8988T (cell line): ENCODE measurements around the gene PRAMEF5.
"Not testable (repeated sequence)": the region's sequence is repeated elsewhere in the genome, so short reads cannot be mapped to it uniquely, and the experiment has no call there.

ENCODE experiments used
- DNase-seq: peaks from one replicate; pipeline ENCODE4 v3.0.0; 2011

The PRAMEF5 gene

GRCh38 chr1:13279617-13280016 lies 25.6 kb downstream of the PRAMEF5 start:
- DNase-seq = not testable (repeated sequence)

GRCh38 chr1:13285037-13285436 lies 31.0 kb downstream of the PRAMEF5 start, which contains the start of gene PRAMEF8:
TSS of gene PRAMEF8 (minus strand) at chr1:13285137. CDS start at chr1:13284091, 1,046 bp downstream.
- not testable (repeated sequence) for DNase-seq

GRCh38 chr1:13289030-13289429 lies 35.0 kb downstream of the PRAMEF5 start:
- DNase-seq = not testable (repeated sequence)

DNA sequence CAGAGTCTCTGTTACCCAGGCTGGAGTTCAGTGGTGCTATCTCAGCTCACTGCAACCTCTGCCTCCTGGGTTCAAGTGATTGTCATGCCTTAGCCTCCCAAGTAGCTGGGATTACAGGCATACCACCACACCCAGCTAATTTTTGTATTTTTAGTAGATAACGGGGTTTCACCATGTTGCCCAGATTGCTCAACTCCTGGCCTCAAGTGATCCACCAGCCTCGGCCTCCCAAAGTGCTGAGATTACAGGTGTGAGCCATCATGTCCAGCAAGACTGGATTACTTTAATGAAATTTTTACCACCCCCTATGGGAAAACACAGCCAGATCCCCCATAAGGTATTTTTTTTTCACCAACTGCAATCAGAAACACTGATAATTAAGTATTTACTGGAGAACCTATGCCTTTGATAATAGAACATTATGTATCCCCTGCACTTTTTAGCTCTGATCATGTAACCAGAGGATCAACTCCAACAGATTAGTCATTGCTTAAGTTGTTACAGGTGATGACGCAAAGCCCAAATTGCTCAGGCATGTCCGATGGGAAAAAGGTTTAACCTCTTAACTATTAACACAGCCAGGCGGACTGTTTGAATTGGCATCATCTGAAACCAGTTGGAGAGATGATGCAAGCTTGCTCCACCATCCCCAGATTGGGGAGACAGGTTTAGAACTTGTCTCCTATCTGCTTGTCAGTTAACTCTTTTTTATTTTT lies 43.4 kb downstream of the PRAMEF5 start:
- not testable (repeated sequence) for DNase-seq

DNA sequence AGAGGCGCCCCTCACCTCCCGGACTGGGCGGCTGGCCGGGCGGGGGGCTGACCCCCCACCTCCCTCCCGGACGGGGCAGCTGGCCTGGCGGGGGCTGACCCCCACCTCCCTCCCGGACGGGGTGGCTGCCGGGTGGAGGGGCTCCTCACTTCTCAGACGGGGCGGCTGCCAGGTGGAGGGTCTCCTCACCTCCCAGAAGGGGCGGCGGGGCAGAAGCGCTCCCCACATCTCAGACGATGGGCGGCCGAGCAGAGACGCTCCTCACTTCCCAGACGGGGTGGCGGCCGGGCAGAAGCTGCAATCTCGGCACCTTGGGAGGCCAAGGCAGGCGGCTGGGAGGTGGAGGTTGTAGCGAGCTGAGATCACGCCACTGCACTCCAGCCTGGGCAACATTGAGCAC lies 44.7 kb downstream of the PRAMEF5 start:
- not testable (repeated sequence) for DNase-seq

DNA sequence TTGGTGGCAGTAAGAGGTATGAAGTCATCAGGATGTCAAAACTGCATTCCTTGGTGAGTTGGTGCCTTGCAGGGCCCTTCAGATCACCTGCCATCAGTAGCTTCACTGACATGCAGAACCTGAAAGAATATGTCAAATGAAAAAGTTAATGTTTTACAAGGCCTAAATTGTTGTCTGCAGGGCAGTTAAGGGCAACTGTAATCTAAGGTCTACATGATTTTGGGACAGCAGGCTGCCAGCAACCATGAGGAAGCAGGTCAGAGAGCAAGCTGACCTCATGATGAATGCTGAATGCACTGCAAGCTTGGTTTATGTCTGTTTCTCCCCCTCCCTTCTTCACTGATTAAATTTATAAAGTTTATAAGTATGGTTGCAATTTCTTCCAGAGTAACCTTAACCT lies 48.2 kb downstream of the PRAMEF5 start:
- not testable (repeated sequence) for DNase-seq

DNA sequence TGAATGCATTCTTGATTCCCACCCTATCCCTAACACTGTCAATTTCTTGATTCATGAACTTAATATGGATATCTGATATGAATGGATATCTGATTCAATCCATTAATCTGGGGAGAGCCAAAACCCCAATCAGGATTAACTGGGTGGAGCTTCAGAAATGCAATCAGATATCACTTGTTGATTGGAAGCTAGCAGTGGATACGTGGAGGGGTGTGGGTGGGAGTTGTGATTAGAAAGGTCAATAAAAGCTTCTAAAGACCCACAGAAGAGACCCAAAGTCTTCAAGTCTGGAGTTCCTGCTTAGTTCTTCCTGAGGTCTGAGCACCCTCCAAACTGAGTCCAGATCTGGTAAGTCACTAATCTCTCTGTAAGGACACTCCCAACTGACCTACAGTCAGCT lies 49.2 kb downstream of the PRAMEF5 start, which contains the start of gene PRAMEF33:
TSS of gene PRAMEF33 (plus strand) at position 301 of the 400 bp plus-strand sequence. CDS start 2,416 bp downstream, outside the sequence.
- DNase-seq = not testable (repeated sequence)
